CD4-positive, alpha-beta T cell treated with Interferon alpha-2 for 1 hour (primary cell): ENCODE data around the gene CPXM1.

ENCODE experiments used
- DNase-seq, 2 donors: peaks; one replicate each; pipeline ENCODE4 v3.0.0-alpha.2; 2020 to 2022

Gene CPXM1

DNA sequence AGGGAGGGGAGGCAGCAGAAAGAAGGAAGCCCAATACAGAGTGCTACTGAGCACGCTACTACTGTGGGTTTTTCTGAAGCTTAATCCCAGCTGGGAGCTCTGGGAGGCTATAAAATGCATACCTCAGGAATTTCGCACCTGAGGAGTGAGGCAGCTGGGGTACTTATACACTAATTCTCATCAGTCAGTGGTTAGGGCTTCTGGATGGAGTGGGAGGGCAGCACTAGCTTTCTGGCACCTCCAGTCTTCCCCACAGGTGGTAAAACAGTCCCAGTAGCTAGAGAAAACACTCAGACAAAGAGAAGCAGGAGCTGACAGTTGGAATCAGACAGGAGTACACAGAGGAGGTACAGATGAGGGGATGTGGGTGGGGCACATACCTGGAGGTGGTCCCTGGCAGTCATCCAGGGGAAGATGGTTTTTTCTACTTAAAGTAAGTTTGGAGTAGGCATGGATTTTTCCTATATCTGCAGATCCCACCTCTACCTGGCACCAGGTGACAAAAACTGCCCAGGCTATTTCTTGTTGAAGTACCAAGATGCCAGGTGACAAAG is 37.8 kb downstream of the CPXM1 start:
- DNase-seq: no peak

GRCh38 chr20:2761885-2762284 is 38.5 kb downstream of the CPXM1 start:
- no peak for DNase-seq

DNA sequence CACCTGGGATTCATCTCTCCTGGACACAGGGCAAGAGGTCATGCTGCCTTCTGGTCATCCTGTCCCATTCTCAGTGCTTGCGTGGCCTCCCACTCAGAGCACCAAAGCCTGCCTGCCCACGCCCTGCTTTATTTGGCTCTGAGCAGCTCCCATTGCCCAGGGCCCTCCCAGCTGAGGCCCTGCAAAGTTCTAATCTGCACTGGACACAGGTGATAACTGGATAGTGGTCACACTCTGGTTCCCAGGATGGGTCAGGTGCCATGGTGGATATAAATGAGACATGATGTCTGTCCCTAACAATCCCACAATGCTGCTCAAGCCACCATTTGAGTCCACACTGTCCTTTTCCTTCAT is 39.5 kb downstream of the CPXM1 start:
- DNase-seq: no peak

DNA sequence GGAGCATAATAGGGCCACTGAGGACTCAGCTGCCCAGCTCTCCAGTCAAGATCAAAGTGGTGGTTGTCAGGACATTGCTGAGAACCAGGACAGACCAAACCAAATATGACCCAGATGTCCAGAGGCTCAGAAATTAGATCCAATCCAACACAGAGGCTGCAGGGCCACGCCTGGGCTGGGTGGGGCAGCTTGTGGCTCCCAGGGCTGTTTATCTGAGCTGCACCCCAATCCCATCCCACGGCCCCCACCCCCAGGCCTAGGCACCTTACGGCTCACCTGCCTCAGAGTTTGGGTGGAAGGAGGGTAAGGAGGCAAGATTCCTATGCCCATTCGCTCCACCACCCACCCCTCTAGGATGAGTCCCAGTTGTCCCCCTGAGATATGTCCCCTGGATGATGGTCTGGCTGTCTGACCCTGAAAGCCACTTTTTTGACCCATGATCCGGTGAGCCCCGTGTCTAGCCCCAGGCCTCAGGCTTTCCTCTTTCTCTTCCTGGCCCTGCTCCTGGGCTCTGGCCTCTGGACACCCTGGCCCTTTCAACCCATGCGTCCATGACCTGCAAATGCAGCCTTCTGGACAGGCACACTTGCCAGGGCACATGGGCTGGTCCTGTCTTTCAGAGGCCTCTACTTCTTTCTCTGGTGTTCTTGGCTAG is 40.0 kb downstream of the CPXM1 start:
- DNase-seq: no peak

DNA sequence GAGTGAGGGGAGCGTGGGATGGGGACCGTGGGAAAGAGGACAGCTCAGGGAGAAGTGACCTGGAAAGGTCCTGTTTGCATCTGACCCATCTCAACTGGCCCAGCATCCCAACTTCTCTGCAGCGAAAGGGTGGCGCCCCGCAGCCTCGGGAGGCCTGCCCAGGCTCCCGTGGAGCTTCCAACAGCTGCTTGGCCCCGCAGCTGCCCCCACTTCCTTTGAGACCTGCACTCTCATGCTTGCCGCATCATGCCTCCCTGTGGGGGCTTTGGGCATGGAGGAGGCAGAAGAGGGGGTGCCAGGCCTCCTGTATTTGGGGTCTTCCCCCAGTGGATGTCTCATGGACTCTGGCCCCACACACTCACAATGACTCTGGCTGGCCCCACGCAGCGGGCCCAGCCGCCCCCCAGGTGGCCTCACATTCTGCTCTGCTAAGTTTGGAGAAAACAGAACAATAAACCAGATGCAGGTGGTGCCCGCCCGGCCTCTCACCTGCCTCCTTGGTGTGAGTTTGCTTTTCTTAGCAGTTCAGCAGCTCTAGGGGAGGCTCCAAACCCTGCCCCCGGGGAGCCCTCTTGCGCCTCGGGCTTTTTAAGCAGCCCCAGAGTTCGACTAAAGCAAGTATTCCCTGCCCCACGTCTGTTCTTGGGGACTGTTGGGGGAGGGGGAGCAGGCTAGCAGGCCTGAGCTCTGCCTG is 40.7 kb downstream of the CPXM1 start:
- no peak for DNase-seq

DNA sequence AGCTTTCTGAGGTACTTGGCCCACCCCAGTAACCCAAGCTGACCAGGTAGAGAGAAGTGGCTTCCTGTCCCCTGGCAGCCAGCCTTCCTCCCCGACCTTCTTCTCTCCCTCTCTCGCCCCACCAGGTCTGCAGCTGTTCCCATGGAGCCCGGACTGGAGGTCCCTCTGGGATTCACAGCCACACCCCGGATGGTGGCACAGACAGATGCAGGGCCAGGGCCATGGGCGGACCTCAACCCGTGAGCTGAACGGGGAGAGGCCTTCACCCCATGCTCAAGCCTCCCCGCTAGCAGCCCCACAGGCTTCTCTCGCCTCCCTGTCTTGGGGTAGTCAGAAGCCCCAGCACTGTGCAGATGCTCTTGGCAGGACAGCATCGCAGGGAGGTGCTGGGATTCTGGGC is 41.3 kb downstream of the CPXM1 start:
- DNase-seq: no peak

- DNase-seq: no peak
Observed at GRCh38 chr20:2757969-2758368, 42.5 kb downstream of the CPXM1 start.

- no peak for DNase-seq
Observed at GRCh38 chr20:2757001-2757400, 43.4 kb downstream of the CPXM1 start.

- DNase-seq: no peak
Observed at GRCh38 chr20:2756056-2756611, 44.3 kb downstream of the CPXM1 start.

DNA sequence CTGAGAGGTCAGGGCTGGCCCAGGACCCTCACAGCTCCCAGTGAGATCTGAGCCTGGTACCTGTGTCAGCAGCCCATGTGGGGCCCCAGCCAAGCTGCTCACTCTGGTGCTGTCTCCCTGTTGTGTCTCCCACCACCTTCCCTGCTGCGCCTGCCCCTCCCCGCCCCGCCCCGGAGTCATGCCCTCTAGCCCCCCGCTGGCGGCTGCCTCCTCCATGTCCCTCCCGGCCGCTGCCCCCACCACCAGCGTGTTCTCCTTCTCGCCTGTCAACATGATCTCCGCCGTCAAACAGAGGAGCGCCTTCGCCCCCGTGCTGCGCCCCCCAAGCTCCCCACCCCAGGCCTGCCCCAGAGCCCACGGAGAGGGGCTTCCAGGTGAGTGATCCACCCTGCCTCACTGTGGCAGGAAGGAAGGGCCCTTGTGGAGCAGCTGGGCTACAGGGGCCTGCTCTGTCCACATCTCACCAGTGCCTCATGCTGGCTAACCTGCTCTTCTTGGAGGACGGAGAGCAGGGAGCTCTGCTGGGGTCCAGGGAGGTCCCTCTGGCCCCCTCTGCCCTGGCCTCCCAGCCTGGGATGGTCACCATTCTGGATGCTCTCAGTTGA is 44.9 kb downstream of the CPXM1 start:
- DNase-seq: no peak

GRCh38 chr20:2754424-2754823 is 46.0 kb downstream of the CPXM1 start:
- DNase-seq: no peak

DNA sequence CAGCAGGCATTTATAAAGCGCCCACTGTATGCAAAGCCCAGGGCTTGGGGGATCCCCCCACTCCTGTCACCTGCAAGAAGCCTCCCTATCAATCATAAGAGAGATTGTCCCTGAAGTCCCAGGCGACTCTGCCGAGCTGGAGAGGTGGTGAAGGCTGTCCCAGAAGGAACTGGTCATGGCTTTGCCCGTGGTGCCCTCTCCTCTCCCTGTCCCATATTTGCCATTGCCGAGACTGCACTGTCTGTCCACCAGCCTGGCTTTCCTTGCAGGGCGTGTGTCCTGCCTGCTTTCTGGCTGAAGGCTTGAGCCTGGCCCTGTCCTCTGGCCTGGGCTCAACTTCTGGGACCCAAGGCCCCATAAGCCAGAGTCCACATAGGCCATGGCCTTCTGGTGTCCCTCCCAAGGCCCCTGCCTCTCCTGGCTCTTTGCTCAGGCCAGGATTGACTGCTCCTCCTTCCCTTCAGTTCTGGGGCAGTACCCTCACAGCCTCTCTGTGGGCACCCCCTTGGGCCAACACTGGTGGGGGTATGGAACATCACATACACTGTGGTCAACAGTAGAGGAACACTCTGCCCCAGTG is 46.9 kb downstream of the CPXM1 start:
- DNase-seq: no peak

- DNase-seq: peak; percentile 33 to 59
Observed at GRCh38 chr20:2752567-2753460, 47.6 kb downstream of the CPXM1 start.

DNA sequence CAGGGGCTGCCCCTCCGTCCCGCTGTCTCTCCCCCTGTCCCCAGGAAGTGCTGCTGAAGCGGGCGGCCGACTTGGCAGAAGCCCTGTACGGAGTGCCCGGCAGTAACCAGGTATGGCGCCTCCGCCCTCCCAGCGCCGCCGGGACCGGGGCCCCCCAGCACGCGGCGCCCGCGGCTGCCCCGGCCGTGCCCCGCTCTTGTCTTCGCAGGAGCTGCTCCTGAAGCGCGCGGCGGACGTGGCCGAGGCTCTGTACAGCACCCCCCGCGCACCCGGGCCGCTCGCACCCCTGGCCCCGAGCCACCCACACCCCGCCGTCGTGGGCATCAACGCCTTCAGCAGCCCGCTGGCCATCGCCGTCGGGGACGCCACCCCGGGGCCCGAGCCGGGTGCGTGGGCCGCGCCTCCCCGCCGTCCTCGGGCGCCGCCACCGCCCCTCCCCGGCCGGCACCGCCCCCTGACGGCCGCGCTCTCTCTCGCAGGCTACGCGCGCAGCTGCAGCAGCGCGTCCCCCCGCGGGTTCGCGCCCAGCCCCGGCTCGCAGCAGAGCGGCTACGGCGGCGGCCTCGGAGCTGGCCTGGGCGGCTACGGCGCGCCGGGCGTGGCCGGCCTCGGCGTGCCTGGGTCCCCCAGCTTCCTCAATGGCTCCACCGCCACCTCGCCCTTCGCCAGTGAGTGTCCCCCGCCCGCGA is 48.4 kb downstream of the CPXM1 start:
- DNase-seq: peak; percentile 28 to 69

DNA sequence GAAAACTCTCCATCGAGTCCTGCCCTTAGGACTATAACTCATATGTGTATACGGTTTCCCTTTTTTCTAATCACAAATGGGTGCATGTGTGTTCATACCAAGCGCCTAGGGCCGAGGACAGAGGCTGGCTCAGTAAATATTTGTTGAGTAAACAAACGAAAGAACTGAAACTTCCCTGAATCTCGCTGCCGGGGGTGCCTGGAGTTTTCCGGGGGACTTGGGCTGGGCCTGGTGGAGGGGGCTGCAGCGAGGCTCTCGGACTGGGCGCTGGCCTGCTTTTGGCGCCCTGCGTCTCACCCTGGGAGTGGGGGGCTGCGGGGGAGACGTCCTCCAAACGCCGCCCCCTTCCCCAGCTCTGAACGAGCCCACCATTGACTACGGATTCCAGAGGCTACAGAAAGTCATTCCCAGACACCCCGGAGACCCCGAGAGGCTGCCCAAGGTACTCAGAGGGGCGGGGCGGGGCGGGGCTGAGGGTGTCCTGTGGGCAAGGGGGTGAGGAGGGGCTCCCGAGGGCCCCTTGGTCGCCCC is 49.0 kb downstream of the CPXM1 start:
- DNase-seq: no peak

DNA sequence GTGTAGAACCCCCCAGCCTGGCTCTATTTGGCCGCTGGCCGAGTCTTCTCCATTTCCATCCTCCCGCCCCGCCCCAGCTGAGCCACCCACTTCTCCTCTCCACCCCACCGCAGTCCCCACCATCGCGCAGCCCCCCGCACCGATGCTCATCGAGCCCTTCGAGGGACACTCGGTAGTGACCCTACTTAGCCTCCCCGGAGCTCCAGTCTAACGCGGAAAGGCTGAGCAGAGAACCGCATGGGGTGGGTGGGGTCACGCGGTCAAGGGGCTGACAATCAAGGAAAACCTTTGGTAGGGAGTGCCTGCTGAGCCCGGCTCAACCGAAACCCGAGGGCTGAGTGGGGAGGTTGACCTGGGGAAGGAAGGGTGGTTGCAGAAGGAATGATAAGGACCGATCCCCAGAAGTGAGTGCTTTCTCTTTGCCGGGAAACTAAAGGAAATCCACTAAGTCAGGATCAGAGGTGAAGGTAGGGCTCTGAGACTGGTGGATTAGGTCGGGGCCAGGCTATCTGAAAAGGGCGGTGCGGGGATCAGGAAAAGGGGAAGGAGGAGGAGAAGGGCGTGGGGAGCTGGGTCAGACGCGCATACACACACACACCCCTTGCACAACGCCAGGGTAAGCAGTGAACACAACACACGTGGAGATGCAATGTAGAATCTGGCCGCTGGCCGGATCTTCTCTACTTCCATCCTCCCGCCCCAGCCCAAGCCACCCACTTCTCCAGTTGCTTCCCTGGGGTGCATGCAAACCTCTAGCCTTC is 49.8 kb downstream of the CPXM1 start:
- DNase-seq: peak in 1 of 2 donors; percentile 47

DNA sequence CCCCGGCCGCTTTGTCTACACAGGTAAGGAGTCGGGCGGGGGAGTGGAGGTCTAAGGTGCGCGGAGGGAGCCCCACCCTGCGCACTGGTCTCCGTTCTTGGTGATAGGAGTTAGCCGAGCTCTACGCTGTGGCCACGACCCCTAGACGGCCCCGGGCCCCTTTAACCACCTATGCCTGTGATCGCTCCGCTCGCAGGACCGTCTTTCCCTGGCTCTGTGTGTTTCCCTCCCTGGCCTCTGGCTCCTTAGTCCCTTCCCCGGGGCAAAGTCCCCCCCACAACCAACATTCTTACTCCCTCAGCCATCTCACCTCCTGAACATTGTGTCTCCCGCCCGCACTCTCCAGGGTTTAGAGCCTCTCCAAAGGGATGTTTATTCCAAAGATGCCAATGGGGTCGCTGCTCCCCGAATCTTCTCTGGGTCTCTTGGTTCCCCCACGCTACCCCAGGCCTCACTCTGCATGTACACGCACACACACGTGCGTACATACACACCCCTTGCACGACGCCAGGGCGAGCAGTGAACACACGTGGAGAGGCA is 50.4 kb downstream of the CPXM1 start:
- no peak for DNase-seq

GRCh38 chr20:2749343-2749950 is 51.0 kb downstream of the CPXM1 start:
- DNase-seq: no peak

GRCh38 chr20:2748551-2749342 is 51.7 kb downstream of the CPXM1 start:
- DNase-seq: no peak
